ENCODE measurements around the gene TMEM131. TPM values are rescaled to one million over a fixed set of nuclear protein-coding genes. Genes with fewer than 3 reads are reported as not detected.
A peak's percentile ranks its signal among the peaks of the same experiment; 100 is the strongest.

The TMEM131 gene
- total RNA-seq, 1 donor from 2014 or later = 35.3 TPM

DNA sequence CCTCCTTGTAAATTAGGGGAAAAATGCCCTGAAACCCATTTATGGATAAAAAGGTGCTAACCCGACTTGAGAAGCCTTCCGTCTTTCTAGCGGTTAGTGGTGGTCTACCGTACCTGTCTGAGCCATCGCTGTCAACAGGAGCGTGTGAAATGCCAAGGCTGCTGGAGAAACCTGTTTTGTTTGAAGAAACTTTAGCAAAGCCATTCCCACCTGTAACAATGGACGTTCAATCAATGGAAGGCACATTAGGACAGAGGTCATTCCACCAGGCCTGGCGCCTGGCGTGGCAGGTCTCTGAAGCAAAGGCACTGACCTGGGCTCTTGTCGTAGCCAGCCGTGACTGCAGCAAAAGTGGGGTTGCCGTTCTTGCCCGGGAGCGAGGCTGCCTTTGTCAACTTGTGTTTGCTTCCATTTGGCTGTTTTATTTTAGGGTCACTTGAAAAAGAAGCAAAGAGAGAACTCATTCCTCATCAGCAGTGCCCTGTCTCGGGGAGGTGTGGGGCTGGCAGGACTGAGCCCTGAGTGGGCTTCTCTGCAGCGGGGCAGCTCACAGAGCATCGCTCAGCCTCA, 235.2 kb downstream of the TMEM131 start:
- H3K36me3 Mint-ChIP-seq (ENCODE audit: low read depth, unreplicated experiment) = peaks cover 33% of the 10 kb centered on the region
- no peak overlapping the region for H3K9ac ChIP-seq (ENCODE audit: low read length)
- H3K27me3 ChIP-seq (ENCODE audit: insufficient read depth, low read length) = no peaks in the 10 kb centered on the region
- peaks cover 5% of the 10 kb centered on the region for H3K4me1 Mint-ChIP-seq (ENCODE audit: low read depth, unreplicated experiment)
- no peak overlapping the region for H3K4me3 ChIP-seq (ENCODE audit: insufficient read depth, low read depth, low read length)
- H3K27ac ChIP-seq (ENCODE audit: low read depth, low read length) = no peak overlapping the region
- DNase-seq (ENCODE audit: low read depth) (no peak), FAIRE-seq (no peak)
- H3K79me2 ChIP-seq (ENCODE audit: insufficient read depth, low read length) = no peaks in the 10 kb centered on the region
- peaks cover 4% of the 10 kb centered on the region for H4K20me1 ChIP-seq (ENCODE audit: insufficient read depth, low read length)
- H3K27ac Mint-ChIP-seq (ENCODE audit: unreplicated experiment) = no peak overlapping the region
- TF ChIP-seq EZH2 (IDR thresholded peaks at IDR 0.05; ENCODE audit: insufficient read depth, low read length) (no peak), CTCF (IDR thresholded peaks at IDR 0.05; ENCODE audit: insufficient read depth, low read depth, low read length) (no peak)
- H3K9me3 Mint-ChIP-seq (ENCODE audit: unreplicated experiment) = no peaks in the 10 kb centered on the region
- H3K27me3 Mint-ChIP-seq (ENCODE audit: low read depth, unreplicated experiment) = no peaks in the 10 kb centered on the region
- H3K36me3 ChIP-seq (ENCODE audit: insufficient read depth, low read length) = peaks cover 22% of the 10 kb centered on the region
- no peak overlapping the region for H3K4me3 Mint-ChIP-seq (ENCODE audit: unreplicated experiment)
- no peaks in the 10 kb centered on the region for H3K9me3 ChIP-seq (ENCODE audit: insufficient read depth, low read depth, low read length)
- no peaks in the 10 kb centered on the region for H3K4me1 ChIP-seq (ENCODE audit: insufficient read depth, low read length)
- no peak overlapping the region for H2AFZ ChIP-seq (ENCODE audit: low read depth, low read length)
- no peak overlapping the region for H3K4me2 ChIP-seq (ENCODE audit: low read length)

DNA sequence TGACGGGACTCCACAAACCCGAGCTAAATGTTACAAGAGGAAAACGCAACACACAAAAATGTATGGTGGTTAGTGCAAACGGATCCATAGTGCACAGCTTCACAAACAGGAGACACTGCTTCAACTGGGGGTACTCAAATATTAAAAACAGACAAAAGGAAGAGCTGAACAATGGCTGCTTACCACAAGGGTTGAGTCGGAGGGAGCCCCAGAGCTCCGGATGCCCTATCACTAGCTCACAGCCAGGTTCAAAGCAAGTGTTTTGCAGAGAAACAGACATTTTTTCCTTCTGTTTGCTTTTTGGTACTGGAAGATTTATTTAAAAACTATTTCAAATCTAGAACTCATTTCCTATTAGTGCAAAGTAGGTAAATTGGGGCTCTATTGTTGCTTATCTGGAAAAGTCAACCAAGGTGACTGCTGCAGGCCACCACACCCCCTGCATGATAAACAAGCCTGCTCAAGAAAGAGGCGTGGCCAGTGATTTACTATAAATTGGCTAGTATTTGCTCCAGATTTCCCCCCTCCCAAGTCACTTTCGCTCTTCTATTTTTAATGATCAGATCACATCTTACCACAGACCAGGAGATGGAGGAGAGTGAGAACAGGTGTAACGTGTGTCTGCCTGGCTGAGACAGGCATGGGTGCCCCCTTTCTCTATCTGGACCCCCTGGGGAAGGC, 235.9 kb downstream of the TMEM131 start:
- Histone ChIP-seq H3K9ac (ENCODE audit: low read length) (no peak overlapping the region), H3K36me3 (ENCODE audit: insufficient read depth, low read length) (peaks cover 24% of the 10 kb centered on the region), H3K4me1 (ENCODE audit: insufficient read depth, low read length) (no peaks in the 10 kb centered on the region), H4K20me1 (ENCODE audit: insufficient read depth, low read length) (peaks cover 4% of the 10 kb centered on the region), H2AFZ (ENCODE audit: low read depth, low read length) (no peak overlapping the region), H3K4me3 (ENCODE audit: insufficient read depth, low read depth, low read length) (no peak overlapping the region), H3K4me2 (ENCODE audit: low read length) (no peak overlapping the region), H3K9me3 (ENCODE audit: insufficient read depth, low read depth, low read length) (no peaks in the 10 kb centered on the region), H3K79me2 (ENCODE audit: insufficient read depth, low read length) (no peaks in the 10 kb centered on the region), H3K27ac (ENCODE audit: low read depth, low read length) (no peak overlapping the region), H3K27me3 (ENCODE audit: insufficient read depth, low read length) (no peaks in the 10 kb centered on the region)
- Mint-ChIP-seq H3K27me3 (ENCODE audit: low read depth, unreplicated experiment) (no peaks in the 10 kb centered on the region), H3K4me1 (ENCODE audit: low read depth, unreplicated experiment) (peaks cover 5% of the 10 kb centered on the region), H3K36me3 (ENCODE audit: low read depth, unreplicated experiment) (peaks cover 31% of the 10 kb centered on the region), H3K27ac (ENCODE audit: unreplicated experiment) (no peak overlapping the region), H3K4me3 (ENCODE audit: unreplicated experiment) (no peak overlapping the region), H3K9me3 (ENCODE audit: unreplicated experiment) (no peaks in the 10 kb centered on the region)
- FAIRE-seq (no peak), DNase-seq (ENCODE audit: low read depth) (no peak)
- TF ChIP-seq CTCF (IDR thresholded peaks at IDR 0.05; ENCODE audit: insufficient read depth, low read depth, low read length) (no peak), EZH2 (IDR thresholded peaks at IDR 0.05; ENCODE audit: insufficient read depth, low read length) (no peak)

DNA sequence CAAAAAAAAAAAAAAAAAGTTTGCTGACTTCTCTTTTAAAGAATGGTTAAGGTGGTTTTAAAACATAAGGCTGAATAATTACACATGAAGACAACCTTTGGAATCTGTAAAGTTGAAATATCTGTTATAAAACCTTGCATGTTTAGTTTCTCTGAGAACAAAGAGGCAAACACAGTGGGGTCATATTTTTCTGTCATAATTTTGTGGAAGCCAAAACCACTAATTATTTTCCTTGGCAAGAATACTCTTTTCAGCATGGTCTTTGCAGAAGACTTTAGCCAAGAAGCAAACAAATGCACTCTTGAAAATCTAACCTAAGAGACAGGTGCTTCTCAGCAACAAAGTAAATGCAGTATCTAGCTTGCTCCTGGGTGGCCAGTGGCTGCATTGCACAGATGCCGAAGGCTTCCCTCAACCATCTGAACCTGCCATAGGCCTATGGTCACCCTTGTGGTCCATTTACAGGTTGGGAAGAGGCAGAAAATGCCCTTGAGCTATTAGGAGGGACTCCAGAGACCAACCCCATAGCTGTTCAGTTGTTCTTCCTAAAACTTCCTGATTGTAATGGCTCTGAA, 237.5 kb downstream of the TMEM131 start:
- peak; percentile 64 for DNase-seq (ENCODE audit: low read depth)
- no peak for FAIRE-seq
- Mint-ChIP-seq H3K27me3 (ENCODE audit: low read depth, unreplicated experiment) (no peaks in the 10 kb centered on the region), H3K27ac (ENCODE audit: unreplicated experiment) (no peak overlapping the region), H3K9me3 (ENCODE audit: unreplicated experiment) (no peaks in the 10 kb centered on the region), H3K4me1 (ENCODE audit: low read depth, unreplicated experiment) (peaks cover under 1% of the 10 kb centered on the region), H3K4me3 (ENCODE audit: unreplicated experiment) (no peak overlapping the region), H3K36me3 (ENCODE audit: low read depth, unreplicated experiment) (peaks cover 26% of the 10 kb centered on the region)
- no peak overlapping the region for H2AFZ ChIP-seq (ENCODE audit: low read depth, low read length)
- TF ChIP-seq EZH2 (IDR thresholded peaks at IDR 0.05; ENCODE audit: insufficient read depth, low read length) (no peak), CTCF (IDR thresholded peaks at IDR 0.05; ENCODE audit: insufficient read depth, low read depth, low read length) (no peak)
- H3K27ac ChIP-seq (ENCODE audit: low read depth, low read length) = no peak overlapping the region
- no peaks in the 10 kb centered on the region for H3K27me3 ChIP-seq (ENCODE audit: insufficient read depth, low read length)
- no peak overlapping the region for H3K9ac ChIP-seq (ENCODE audit: low read length)
- H3K4me1 ChIP-seq (ENCODE audit: insufficient read depth, low read length) = no peaks in the 10 kb centered on the region
- no peak overlapping the region for H3K4me2 ChIP-seq (ENCODE audit: low read length)
- peaks cover 4% of the 10 kb centered on the region for H4K20me1 ChIP-seq (ENCODE audit: insufficient read depth, low read length)
- H3K79me2 ChIP-seq (ENCODE audit: insufficient read depth, low read length) = no peaks in the 10 kb centered on the region
- no peak overlapping the region for H3K4me3 ChIP-seq (ENCODE audit: insufficient read depth, low read depth, low read length)
- no peaks in the 10 kb centered on the region for H3K9me3 ChIP-seq (ENCODE audit: insufficient read depth, low read depth, low read length)
- peaks cover 24% of the 10 kb centered on the region for H3K36me3 ChIP-seq (ENCODE audit: insufficient read depth, low read length)

Measured in astrocyte (in vitro differentiated cells and primary cell).